GM23248 (cell line): ENCODE measurements around the gene CDC14A.

Experiments used
- EZH2 ChIP-seq: fragments of 200-600 bp; sonication (generic); IDR thresholded peaks from 2 replicates; pipeline ENCODE4 v1.6.1; 2018; ENCODE audit warnings: antibody characterized with exemption, mild to moderate bottlenecking; ENCODE audit not compliant: insufficient read depth, poor library complexity, severe bottlenecking
- EZH2phosphoT487 ChIP-seq: fragments of 200-600 bp; sonication (generic); IDR thresholded peaks from 2 replicates; pipeline ENCODE4 v1.6.1; 2018; ENCODE audit warnings: antibody characterized with exemption, moderate library complexity, mild to moderate bottlenecking, low read depth; ENCODE audit not compliant: insufficient read depth

DNA sequence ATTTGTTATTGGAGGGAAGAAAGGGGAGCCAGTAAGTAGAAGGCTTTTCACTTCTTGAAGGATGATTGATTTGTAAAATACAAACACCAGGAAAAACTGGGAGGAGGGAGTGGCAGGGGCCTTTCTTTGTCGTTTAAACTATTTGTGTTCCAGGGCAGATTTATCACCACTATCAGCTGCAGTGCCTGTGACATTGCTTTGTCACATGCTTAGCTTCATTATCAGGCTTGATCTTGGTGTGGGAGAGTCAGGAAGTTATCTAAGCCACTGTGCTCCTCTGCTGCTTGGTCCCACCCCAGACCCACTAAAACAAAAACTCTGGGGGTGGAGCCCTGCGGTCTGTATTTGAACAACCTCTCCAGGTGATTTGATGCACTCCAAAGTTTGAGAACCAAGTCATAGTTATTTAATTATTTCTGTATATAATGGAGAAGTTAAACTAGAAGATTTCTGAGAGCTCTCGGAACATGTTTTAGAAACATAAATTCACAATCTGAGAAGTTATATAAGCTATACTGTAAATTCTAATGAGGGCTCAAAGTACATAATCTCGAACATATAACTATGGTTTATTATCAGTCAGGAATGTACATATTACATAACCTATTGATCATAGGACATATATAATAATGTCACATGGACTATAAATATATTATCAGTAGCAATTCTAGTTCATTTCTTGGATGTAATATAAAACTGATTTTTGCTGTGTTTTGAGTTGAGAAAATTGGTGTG lies 87.9 kb downstream of the CDC14A start:
- TF ChIP-seq EZH2, result no peak
- TF ChIP-seq EZH2phosphoT487, result no peak
